H1 (cell line): ENCODE results near the gene GCKR. TPM values are rescaled to one million over a fixed set of nuclear protein-coding genes. Genes with fewer than 3 reads are reported as not detected.
"Not testable (repeated sequence)": the region's sequence is repeated elsewhere in the genome, so short reads cannot be mapped to it uniquely, and the experiment has no call there.

ENCODE experiments used
- CTCF ChIA-PET: fragments of 300-600 bp; sonication (Branson Sonifier 250); formaldehyde crosslinking; loops from one replicate; lab custom pipeline; 2021; ENCODE audit not compliant: partially characterized antibody; lab: Charles Lee
- POLR2A ChIA-PET: fragments of 300-600 bp; sonication (Branson Sonifier 250); formaldehyde crosslinking; loops from one replicate; lab custom pipeline; 2021; ENCODE audit warnings: inconsistent platforms; ENCODE audit not compliant: partially characterized antibody; lab: Charles Lee
- DNase-seq, 2 experiments: peaks; one replicate each; pipeline versions ENCODE4 v3.0.0 to v3.0.0-alpha.2; 2010 to 2022; ENCODE audit warnings: low spot score in 2 of 2, low read depth in 1 of 2, mixed read lengths in 1 of 2
- FAIRE-seq: peaks from 2 replicates; lab custom pipeline; 2011; peaks lifted over from hg19 to GRCh38; lab: Jason Lieb, UNC
- H2AFZ ChIP-seq: 2 replicates; pipeline ENCODE4 v1.8.1; 2012; ENCODE audit warnings: low read length, inconsistent platforms
- H2AK5ac ChIP-seq: 2 replicates; pipeline ENCODE4 v1.6.1; 2013; ENCODE audit warnings: low read depth, low read length
- H2BK120ac ChIP-seq: replicated peaks from 2 replicates; pipeline ENCODE3; 2013; ENCODE audit warnings: low read depth, low read length, inconsistent platforms
- H2BK12ac ChIP-seq: 2 replicates; pipeline ENCODE4 v1.6.1; 2013; ENCODE audit warnings: low read depth, low read length
- H2BK15ac ChIP-seq: 2 replicates; pipeline ENCODE4 v1.6.1; 2013; ENCODE audit warnings: low read length
- H2BK20ac ChIP-seq: 2 replicates; pipeline ENCODE4 v1.6.1; 2013; ENCODE audit warnings: low read length
- H2BK5ac ChIP-seq: 2 replicates; pipeline ENCODE4 v1.6.1; 2013; ENCODE audit warnings: low read depth, low read length
- H3K14ac ChIP-seq: 2 replicates; pipeline ENCODE4 v1.6.1; 2013; ENCODE audit warnings: inconsistent platforms; ENCODE audit not compliant: insufficient read length
- H3K18ac ChIP-seq: 2 replicates; pipeline ENCODE4 v1.6.1; 2013; ENCODE audit warnings: low read length; ENCODE audit errors: extremely low read depth
- H3K23ac ChIP-seq: 2 replicates; pipeline ENCODE4 v1.6.1; 2013; ENCODE audit warnings: inconsistent platforms; ENCODE audit not compliant: insufficient read length
- H3K23me2 ChIP-seq: 2 replicates; pipeline ENCODE4 v1.6.1; 2013; ENCODE audit warnings: low read depth, low read length
- H3K27ac ChIP-seq: 2 replicates; pipeline ENCODE4 v1.6.1; 2011; ENCODE audit warnings: low read depth, low read length, inconsistent platforms
- H3K27me3 ChIP-seq, 4 experiments: replicated peaks in 1 of 4; 1 replicate in 1 of 4; 2 replicates in 3 of 4; pipeline versions ENCODE4 v1.6.1 to v1.8.1; 2011 to 2013; ENCODE audit warnings: low read length in 3 of 4, mild to moderate bottlenecking in 3 of 4, inconsistent platforms in 2 of 4, mixed read lengths in 2 of 4, moderate library complexity in 1 of 4; ENCODE audit not compliant: control insufficient read depth in 3 of 4, insufficient read depth in 3 of 4; ENCODE audit errors: extremely low read depth in 1 of 4
- H3K36me3 ChIP-seq, 4 experiments: 2 replicates each; pipeline versions ENCODE4 v1.6.1 to v1.8.1; 2011 to 2013; ENCODE audit warnings: mild to moderate bottlenecking in 4 of 4, low read length in 3 of 4, moderate library complexity in 2 of 4, control low read depth in 1 of 4, inconsistent platforms in 1 of 4; ENCODE audit not compliant: insufficient read depth in 4 of 4, control insufficient read depth in 2 of 4
- H3K4ac ChIP-seq: replicated peaks from 2 replicates; pipeline ENCODE3; 2013; ENCODE audit warnings: low read length, low read depth, mixed read lengths, inconsistent platforms; ENCODE audit not compliant: insufficient read length
- H3K4me1 ChIP-seq, 4 experiments: replicated peaks in 1 of 4; 1 replicate in 1 of 4; 2 replicates in 3 of 4; pipeline versions ENCODE4 v1.6.1 to v1.8.1; 2011 to 2013; ENCODE audit warnings: low read length in 3 of 4, inconsistent platforms in 2 of 4, mixed read lengths in 1 of 4; ENCODE audit not compliant: insufficient read depth in 4 of 4, control insufficient read depth in 3 of 4
- H3K4me2 ChIP-seq, 2 experiments: 2 replicates each; pipeline versions ENCODE4 v1.6.1 to v1.8.1; 2011 to 2013; ENCODE audit warnings: low read depth in 2 of 2, low read length in 2 of 2, control low read depth in 1 of 2, inconsistent platforms in 1 of 2, mild to moderate bottlenecking in 1 of 2; ENCODE audit not compliant: insufficient read depth in 1 of 2
- H3K4me3 ChIP-seq, 4 experiments: fragments of 200-600, 300-600 bp in 1 of 4; sonication (generic), shearing (Covaris generic), sonication (Bioruptor Twin) in 1 of 4; 2 replicates each; pipeline versions ENCODE4 v1.5.1 to v1.8.1; 2011 to 2016; ENCODE audit warnings: low read length in 4 of 4, low read depth in 3 of 4, control low read depth in 2 of 4, inconsistent platforms in 2 of 4, mild to moderate bottlenecking in 2 of 4, mixed read lengths in 1 of 4, moderate library complexity in 1 of 4; ENCODE audit not compliant: insufficient read depth in 2 of 4; ENCODE audit errors: extremely low read depth in 1 of 4
- H3K56ac ChIP-seq: replicated peaks from 2 replicates; pipeline ENCODE3; 2013; ENCODE audit warnings: low read depth, mild to moderate bottlenecking, mixed read lengths, low read length, inconsistent platforms; ENCODE audit not compliant: insufficient read length
- H3K79me1 ChIP-seq: 2 replicates; pipeline ENCODE4 v1.6.1; 2013; ENCODE audit warnings: low read depth, low read length, control low read depth
- H3K79me2 ChIP-seq, 2 experiments: 2 replicates each; pipeline versions ENCODE4 v1.6.1 to v1.8.1; 2012 to 2013; ENCODE audit warnings: low read length in 2 of 2, mild to moderate bottlenecking in 2 of 2, inconsistent platforms in 1 of 2; ENCODE audit not compliant: insufficient read depth in 2 of 2, control insufficient read depth in 1 of 2
- H3K9ac ChIP-seq, 4 experiments: replicated peaks in 1 of 4; 1 replicate in 1 of 4; 2 replicates in 3 of 4; pipeline versions ENCODE4 v1.6.1 to v1.8.1; 2011 to 2013; ENCODE audit warnings: low read depth in 3 of 4, low read length in 3 of 4, control low read depth in 2 of 4, mild to moderate bottlenecking in 2 of 4, moderate library complexity in 2 of 4, inconsistent platforms in 1 of 4; ENCODE audit errors: extremely low read depth in 1 of 4
- H3K9me3 ChIP-seq, 2 experiments: 2 replicates each; pipeline versions ENCODE4 v1.6.1 to v1.8.1; 2012 to 2013; ENCODE audit warnings: mild to moderate bottlenecking in 2 of 2, moderate library complexity in 2 of 2, control low read depth in 1 of 2, inconsistent platforms in 1 of 2, low read depth in 1 of 2, low read length in 1 of 2, mixed read lengths in 1 of 2; ENCODE audit not compliant: insufficient read depth in 2 of 2
- H4K20me1 ChIP-seq, 2 experiments: replicated peaks in 1 of 2; 2 replicates each; pipeline versions ENCODE3 to v1.8.1; 2011 to 2013; ENCODE audit warnings: inconsistent platforms in 2 of 2, low read length in 2 of 2, mild to moderate bottlenecking in 1 of 2; ENCODE audit not compliant: insufficient read depth in 2 of 2, control insufficient read depth in 1 of 2
- H4K5ac ChIP-seq: 2 replicates; pipeline ENCODE4 v1.6.1; 2013; ENCODE audit warnings: low read length, low read depth, mixed read lengths, inconsistent platforms; ENCODE audit not compliant: insufficient read length
- H4K8ac ChIP-seq: 2 replicates; pipeline ENCODE4 v1.8.0; 2013; ENCODE audit warnings: mild to moderate bottlenecking, moderate library complexity, low read length, inconsistent platforms; ENCODE audit not compliant: insufficient read depth; ENCODE audit errors: extremely low read depth
- H4K91ac ChIP-seq: replicated peaks from 2 replicates; pipeline ENCODE3; 2013; ENCODE audit warnings: low read length, mixed read lengths, inconsistent platforms; ENCODE audit not compliant: insufficient read length
- RBBP5 ChIP-seq: IDR thresholded peaks from 2 replicates; pipeline ENCODE4 v1.7.1; 2012; ENCODE audit warnings: low read depth, mild to moderate bottlenecking, inconsistent platforms, low read length, moderate library complexity, borderline replicate concordance
- WGBS, 2 experiments: shearing (Covaris generic) in 1 of 2; methylation state at CpG; one replicate each; pipeline versions ENCODE4 v1.1.6 to v1.1.7; 2013 to 2015; ENCODE audit warnings: low lambda C conversion rate in 2 of 2, mixed read lengths in 2 of 2, inconsistent platforms in 1 of 2, low coverage in 1 of 2, missing lambda C conversion rate in 1 of 2; ENCODE audit not compliant: insufficient replicate concordance in 2 of 2, insufficient coverage in 1 of 2, insufficient read length in 1 of 2; ENCODE audit errors: extremely low coverage in 1 of 2, missing lambda C conversion rate in 1 of 2; 5-methylcytosine and 5-hydroxymethylcytosine counted together
- polyA plus RNA-seq, 7 experiments: library from polyadenylated mRNA; depleted of rRNA in 3 of 7; stranded (reverse) in 5 of 7; unstranded in 2 of 7; fragments of >200 nt in 5 of 7; fragments of 200-250 nt in 2 of 7; gene quantifications; 1 replicate in 5 of 7; 2 replicates in 1 of 7; 4 replicates in 1 of 7; pipeline versions ENCODE4 v1.2.1 to v1.2.3, GENCODE V29; 2011 to 2013; ENCODE audit warnings: missing spikeins in 2 of 7, mixed read lengths in 2 of 7
- total RNA-seq: library from RNA; stranded (reverse); fragmentation: NEBNext Ultra II Directional; extraction: Animal tissue kit (Norgen Biotek cat#: 25700); gene quantifications from 2 replicates; pipeline ENCODE4 v1.2.1, GENCODE V29; 2021

GCKR gene
- total and polyA plus RNA-seq, 2 of the 8 experiments (the other 6 are each of a cell fraction or from before 2014, with no cell fraction given), result 0.30 to 1.2 TPM

- WGBS, 2 experiments, result 88% methylated on average over 2 of the region's 2 CpGs; no CpG with 5 or more reads in 1 of the 2 experiments
- no peak overlapping the region for H2BK120ac ChIP-seq
- FAIRE-seq, result no peak
These were observed 56.3 kb downstream of the GCKR start for GRCh38 chr2:27552941-27553340.

GRCh38 chr2:27554451-27554850, 57.8 kb downstream of the GCKR start:
- H3K27me3 ChIP-seq, H3K79me2 ChIP-seq, H3K23me2 ChIP-seq, H3K9ac ChIP-seq, H3K4me3 ChIP-seq, FAIRE-seq, H2BK12ac ChIP-seq, H3K14ac ChIP-seq, CTCF ChIA-PET, H3K79me1 ChIP-seq, DNase-seq, H2AK5ac ChIP-seq, H3K27ac ChIP-seq, H3K56ac ChIP-seq, H3K4me1 ChIP-seq, H3K36me3 ChIP-seq, H2BK120ac ChIP-seq, H2BK15ac ChIP-seq, H3K4me2 ChIP-seq, H4K91ac ChIP-seq, H4K5ac ChIP-seq, H3K9me3 ChIP-seq, H4K8ac ChIP-seq, H3K23ac ChIP-seq, H2AFZ ChIP-seq, H3K18ac ChIP-seq, H2BK20ac ChIP-seq, H4K20me1 ChIP-seq, H3K4ac ChIP-seq, H2BK5ac ChIP-seq: not testable (repeated sequence)
- WGBS, 2 experiments, result 86% methylated on average over 3 of the region's 3 CpGs; no CpG with 5 or more reads in 1 of the 2 experiments
- POLR2A ChIA-PET, result interaction anchor here (0.7 kb wide), 1 partner anchor 99 kb away, joined by 3 read pairs; no protein-coding TSS in a partner anchor

More at GRCh38 chr2:27552941-27553340, 56.3 kb downstream of the GCKR start:
- H2BK20ac ChIP-seq, result no peak overlapping the region
- no peak overlapping the region for H2BK5ac ChIP-seq
- POLR2A ChIA-PET, result no interaction called here
- H3K56ac ChIP-seq, result no peak overlapping the region
- H3K9me3 ChIP-seq, result no peaks in the 10 kb centered on the region; a peak in 1 of 4 replicates
- no peak overlapping the region for H2AK5ac ChIP-seq
- no peak for DNase-seq
- no peak overlapping the region for H3K23ac ChIP-seq
- H3K4me2 ChIP-seq, result no peak overlapping the region
- H3K18ac ChIP-seq, result no peak overlapping the region
- H4K91ac ChIP-seq, result no peak overlapping the region
- H3K79me2 ChIP-seq, result no peaks in the 10 kb centered on the region
- H3K9ac ChIP-seq, result no peak overlapping the region
- no peak overlapping the region for H3K4ac ChIP-seq
- no peaks in the 10 kb centered on the region for H3K4me1 ChIP-seq
- TF ChIP-seq RBBP5, result no peak
- no peak overlapping the region for H2BK15ac ChIP-seq
- no peak overlapping the region for H2BK12ac ChIP-seq
- no peak overlapping the region for H4K5ac ChIP-seq
- no peaks in the 10 kb centered on the region; a peak in 1 of 7 replicates for H3K27me3 ChIP-seq
- no peak overlapping the region for H3K14ac ChIP-seq
- no peak overlapping the region for H3K4me3 ChIP-seq
- no peak overlapping the region for H4K8ac ChIP-seq
- no peak overlapping the region for H2AFZ ChIP-seq
- no peaks in the 10 kb centered on the region for H3K79me1 ChIP-seq
- no peaks in the 10 kb centered on the region for H3K36me3 ChIP-seq
- no peak overlapping the region for H3K27ac ChIP-seq
- H4K20me1 ChIP-seq, result no peaks in the 10 kb centered on the region
- CTCF ChIA-PET, result interaction anchor here (1.0 kb wide), 1 partner anchor 17 kb away, joined by 3 read pairs; no protein-coding TSS in a partner anchor
- H3K23me2 ChIP-seq, result no peaks in the 10 kb centered on the region
